Panc1 (cell line): ENCODE measurements around the gene CAND2. TPM values are rescaled to one million over a fixed set of nuclear protein-coding genes. Genes with fewer than 3 reads are reported as not detected.

Source experiments
- ATAC-seq: fragments of 200-7000 bp; cut with Tn5 transposase; 2 replicates; pipeline ENCODE4 v1.9.1; 2020; ENCODE audit warnings: mild to moderate bottlenecking, moderate library complexity
- BruUV-seq: library from RNA; stranded (reverse); fragments of 400-500 nt; replicated peaks from 2 replicates; lab custom pipeline; 2021; lab: Mats Ljungman, UMichigan
- CTCF ChIA-PET: fragments of 300-600 bp; sonication (Branson Sonifier 250); formaldehyde crosslinking; loops from one replicate; lab custom pipeline; 2022; ENCODE audit warnings: antibody characterized with exemption; lab: Charles Lee
- POLR2A ChIA-PET: fragments of 300-600 bp; sonication (Branson Sonifier 250); formaldehyde crosslinking; loops from one replicate; lab custom pipeline; 2022; ENCODE audit warnings: antibody characterized with exemption; lab: Charles Lee
- DNase-seq: peaks from one replicate; pipeline ENCODE4 v3.0.0-alpha.2; 2010; ENCODE audit warnings: low read depth, low spot score
- H3K27ac ChIP-seq: 2 replicates; pipeline ENCODE4 v1.5.1; 2011; ENCODE audit warnings: mild to moderate bottlenecking, low read length, inconsistent platforms
- H3K27me3 ChIP-seq: fragments of 200-500 bp; sonication (Bioruptor generic); 2 replicates; pipeline ENCODE4 v1.6.0; 2014; ENCODE audit warnings: low read length, inconsistent platforms; ENCODE audit not compliant: control insufficient read depth, insufficient read depth
- H3K36me3 ChIP-seq: fragments of 200-500 bp; sonication (Bioruptor generic); 2 replicates; pipeline ENCODE4 v1.5.1; 2014; ENCODE audit warnings: inconsistent platforms, mild to moderate bottlenecking, low read length, moderate library complexity; ENCODE audit not compliant: control insufficient read depth, insufficient read depth
- H3K4me1 ChIP-seq: 2 replicates; pipeline ENCODE4 v1.5.1; 2011; ENCODE audit warnings: inconsistent platforms, mild to moderate bottlenecking, low read length, moderate library complexity; ENCODE audit not compliant: control insufficient read depth, insufficient read depth
- H3K4me3 ChIP-seq, 2 experiments: 2 replicates each; pipeline ENCODE4 v1.5.1; 2011 to 2012; ENCODE audit warnings: low read depth in 2 of 2, low read length in 2 of 2, mild to moderate bottlenecking in 2 of 2, inconsistent platforms in 1 of 2, moderate library complexity in 1 of 2
- H3K9me3 ChIP-seq: fragments of 200-500 bp; sonication (Bioruptor generic); 2 replicates; pipeline ENCODE4 v1.5.1; 2014; ENCODE audit warnings: low read depth, mild to moderate bottlenecking, inconsistent platforms, low read length, moderate library complexity; ENCODE audit not compliant: control insufficient read depth, insufficient read depth
- CTCF ChIP-seq: fragments of 450-650 bp; IDR thresholded peaks from 2 replicates; pipeline ENCODE4 v1.5.1; 2017; ENCODE audit warnings: mild to moderate bottlenecking
- POLR2AphosphoS5 ChIP-seq: IDR thresholded peaks from 2 replicates; pipeline ENCODE4 v1.6.1; 2012; ENCODE audit warnings: mild to moderate bottlenecking, low read depth, low read length, moderate library complexity
- REST ChIP-seq, 2 experiments: IDR thresholded peaks; 2 replicates each; pipeline ENCODE4 v1.6.1; 2011 to 2012; ENCODE audit warnings: low read depth in 2 of 2, control low read depth in 1 of 2, low read length in 1 of 2, mild to moderate bottlenecking in 1 of 2, moderate library complexity in 1 of 2; ENCODE audit not compliant: insufficient read depth in 1 of 2
- SIN3A ChIP-seq: IDR thresholded peaks from 2 replicates; pipeline ENCODE4 v1.6.1; 2012; ENCODE audit warnings: low read depth, mild to moderate bottlenecking, low read length, moderate library complexity, borderline replicate concordance; ENCODE audit not compliant: insufficient read depth
- TCF7L2 ChIP-seq: IDR thresholded peaks from 2 replicates; pipeline ENCODE4 v1.6.1; 2011; ENCODE audit warnings: mild to moderate bottlenecking, low read depth, low read length, inconsistent platforms
- in situ Hi-C: cut with HindIII; loops from 2 replicates; pipeline ENCODE4 v1.10.0; 2016; ENCODE audit warnings: low sequenced_read_pairs, low pct_unique_long_range_greater_than_20kb
- intact Hi-C: fragments of 100-400 bp; cut with micrococcal nuclease; formaldehyde crosslinking; loops from one replicate; pipeline ENCODE4 v1.10.0; 2022; ENCODE audit not compliant: unreplicated experiment
- total RNA-seq: library from RNA; stranded (reverse); gene quantifications from one replicate; pipeline ENCODE4 v1.2.1, GENCODE V29; 2021; ENCODE audit not compliant: unreplicated experiment

The CAND2 gene
- total RNA-seq, 1 experiment from 2014 or later: 0.13 TPM

- intact Hi-C loops: loop anchor here (10.0 kb wide), 1 partner anchor 126 kb away; no protein-coding TSS in a partner anchor
- DNase-seq (peak; percentile 59), ATAC-seq (peak; percentile 94)
- Histone ChIP-seq H3K4me1 (no peaks in the 10 kb centered on the region), H3K36me3 (no peaks in the 10 kb centered on the region), H3K27me3 (no peaks in the 10 kb centered on the region), H3K9me3 (no peaks in the 10 kb centered on the region), H3K4me3 (no peak overlapping the region), H3K27ac (no peak overlapping the region)
- ChIA-PET POLR2A (no interaction called here), CTCF (interaction anchor here (0.6 kb wide), 1 partner anchor 116 kb away, joined by 6 read pairs; no protein-coding TSS in a partner anchor)
- no TSS peak for BruUV-seq
- TF ChIP-seq SIN3A (no peak), POLR2AphosphoS5 (no peak), CTCF (peak; percentile 90), REST (IDR thresholded peaks at IDR 0.05; ENCODE audit: insufficient read depth in 1 of 2, low read depth in 2 of 2, low read length in 1 of 2) (no peak), TCF7L2 (no peak)
- in situ Hi-C loops: no loop called here
Observed at GRCh38 chr3:12868039-12869034, 71.9 kb downstream of the CAND2 start.

- Histone ChIP-seq H3K27ac (no peak overlapping the region), H3K27me3 (no peaks in the 10 kb centered on the region), H3K36me3 (no peaks in the 10 kb centered on the region), H3K9me3 (no peaks in the 10 kb centered on the region), H3K4me3 (0 out of 4 replicates have a peak overlapping the region, but pooled peaks of 1 of the 2 experiments have one; percentile 11), H3K4me1 (no peaks in the 10 kb centered on the region)
- TF ChIP-seq CTCF: no peak
- TF ChIP-seq SIN3A: no peak
- no peak for TF ChIP-seq REST (IDR thresholded peaks at IDR 0.05; ENCODE audit: insufficient read depth in 1 of 2, low read depth in 2 of 2, low read length in 1 of 2)
- TF ChIP-seq POLR2AphosphoS5: no peak
- TF ChIP-seq TCF7L2: no peak
- ATAC-seq: peak; percentile 66
- ChIA-PET CTCF (interaction anchor here (0.6 kb wide), 1 partner anchor 786 kb away, joined by 6 read pairs; no protein-coding TSS in a partner anchor), POLR2A (no interaction called here)
- no peak for DNase-seq
- no TSS peak for BruUV-seq
- intact Hi-C loops (loop anchor here (10.0 kb wide), 1 partner anchor 126 kb away; no protein-coding TSS in a partner anchor), in situ Hi-C loops (no loop called here)
Observed at GRCh38 chr3:12869035-12869621, 72.6 kb downstream of the CAND2 start.
